HG03457 (cell line): ENCODE measurements around the gene RHOT2.

Experiments used
- ATAC-seq: cut with Tn5 transposase; IDR thresholded peaks from one replicate; pipeline ENCODE4 v1.9.1; 2021; ENCODE audit warnings: moderate number of reproducible peaks; ENCODE audit not compliant: unreplicated experiment

RHOT2 gene

DNA sequence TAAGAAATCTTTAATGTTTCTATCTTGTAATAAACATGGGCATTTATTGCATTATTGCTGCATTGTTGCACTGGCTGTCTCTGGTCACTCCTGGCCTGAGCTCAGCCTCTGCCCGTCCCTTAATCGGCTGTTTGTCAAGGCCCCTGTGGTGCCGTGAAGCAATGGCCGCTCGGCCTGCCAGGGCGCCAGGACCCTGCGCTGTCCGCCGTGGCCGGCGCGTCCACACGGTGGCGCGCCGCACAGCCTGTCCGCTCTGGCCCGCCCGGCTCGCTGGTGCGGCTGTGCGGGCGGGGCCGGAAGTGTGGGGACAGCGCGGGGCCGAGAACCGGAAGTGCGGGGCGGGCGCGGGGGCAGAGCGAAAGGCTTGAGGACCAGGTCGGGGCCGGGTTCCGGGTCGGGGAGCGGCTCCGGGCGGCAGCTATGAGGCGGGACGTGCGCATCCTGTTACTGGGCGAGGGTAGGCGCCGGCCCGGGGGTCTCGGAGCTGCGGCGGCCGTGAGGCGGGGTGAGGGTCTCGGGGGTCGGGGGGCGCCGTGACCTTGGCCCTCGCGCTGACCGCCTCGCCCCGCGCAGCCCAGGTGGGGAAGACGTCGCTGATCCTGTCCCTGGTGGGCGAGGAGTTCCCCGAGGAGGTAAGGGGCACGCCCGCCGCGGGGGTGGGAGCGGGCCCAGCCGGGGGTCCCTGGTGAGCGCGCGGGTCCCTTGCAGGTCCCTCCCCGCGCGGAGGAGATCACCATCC, at the start of gene RHOT2:
TSS of gene RHOT2 (plus strand) at position 353 of the 739 bp plus-strand sequence. CDS start at position 421, 68 bp downstream.
- peak; percentile 66 for ATAC-seq

DNA sequence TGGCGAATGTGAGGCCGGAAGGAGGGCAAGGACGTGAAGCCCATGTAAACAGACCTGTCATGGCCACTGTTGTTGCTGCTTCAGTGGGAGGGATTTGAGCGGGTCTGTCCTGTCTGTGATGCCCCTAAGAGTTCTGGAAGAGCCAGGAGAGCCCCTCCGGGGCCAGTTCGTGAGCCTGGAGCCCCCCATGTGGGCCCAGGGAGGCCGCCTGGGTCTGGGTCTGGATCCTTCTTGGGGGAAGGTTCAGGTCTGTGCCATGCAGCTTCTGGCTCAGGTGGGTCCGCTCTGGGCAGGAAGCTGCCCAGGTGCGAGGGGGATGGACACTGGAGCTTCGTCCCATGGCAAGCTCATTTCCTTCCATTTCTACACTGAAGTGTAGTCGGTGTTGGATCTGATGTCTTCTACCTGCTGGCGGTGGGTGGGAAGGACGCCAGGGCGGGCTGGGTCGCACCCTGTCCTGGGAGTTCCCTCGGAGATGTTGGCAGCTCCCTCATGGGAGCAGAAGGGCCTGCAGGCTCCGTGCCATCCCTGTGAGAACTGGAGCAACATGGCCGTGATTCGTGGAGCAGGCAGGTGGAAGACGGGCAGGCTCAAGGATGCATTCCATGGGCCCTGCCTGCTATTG, 48.3 kb upstream of the RHOT2 start:
- ATAC-seq, result no peak

DNA sequence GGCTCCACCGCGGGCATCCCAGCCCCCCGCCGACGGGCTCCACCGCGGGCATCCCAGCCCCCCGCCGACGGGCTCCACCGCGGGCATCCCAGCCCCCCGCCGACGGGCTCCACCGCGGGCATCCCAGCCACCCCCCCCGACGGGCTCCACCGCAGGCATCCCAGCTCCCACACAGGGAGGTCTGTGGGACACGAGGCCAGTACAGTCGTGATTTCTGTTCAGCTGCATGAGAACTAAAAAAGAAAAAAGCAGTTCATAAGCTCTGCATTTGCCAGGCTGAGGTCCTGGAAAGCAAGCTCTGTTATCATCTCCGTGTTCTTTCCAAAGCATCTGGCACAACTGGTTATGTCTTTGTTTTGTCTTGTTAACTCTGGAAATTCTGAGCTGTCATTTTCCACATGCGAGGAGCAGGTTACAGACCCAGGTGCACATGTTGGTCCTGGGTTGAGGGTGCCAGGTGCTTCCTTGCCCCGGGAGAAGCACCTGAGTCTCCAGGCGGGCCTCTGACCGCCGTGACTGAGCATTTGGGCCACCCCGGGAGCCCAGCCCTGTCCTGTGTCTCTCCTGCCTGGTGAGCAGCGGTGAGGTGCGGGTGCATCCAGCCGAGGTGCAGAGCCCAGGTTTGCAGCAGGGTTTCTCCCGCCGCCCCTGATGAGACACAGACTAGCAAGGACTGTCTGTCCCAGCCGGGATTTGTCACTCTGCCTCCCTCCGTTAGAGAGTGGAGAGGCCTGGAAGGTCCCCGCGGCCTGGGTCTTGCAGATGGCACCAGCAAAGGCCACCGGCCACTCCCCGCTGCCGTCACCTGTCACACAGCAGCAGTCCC, 47.0 kb upstream of the RHOT2 start:
- ATAC-seq, result no peak

DNA sequence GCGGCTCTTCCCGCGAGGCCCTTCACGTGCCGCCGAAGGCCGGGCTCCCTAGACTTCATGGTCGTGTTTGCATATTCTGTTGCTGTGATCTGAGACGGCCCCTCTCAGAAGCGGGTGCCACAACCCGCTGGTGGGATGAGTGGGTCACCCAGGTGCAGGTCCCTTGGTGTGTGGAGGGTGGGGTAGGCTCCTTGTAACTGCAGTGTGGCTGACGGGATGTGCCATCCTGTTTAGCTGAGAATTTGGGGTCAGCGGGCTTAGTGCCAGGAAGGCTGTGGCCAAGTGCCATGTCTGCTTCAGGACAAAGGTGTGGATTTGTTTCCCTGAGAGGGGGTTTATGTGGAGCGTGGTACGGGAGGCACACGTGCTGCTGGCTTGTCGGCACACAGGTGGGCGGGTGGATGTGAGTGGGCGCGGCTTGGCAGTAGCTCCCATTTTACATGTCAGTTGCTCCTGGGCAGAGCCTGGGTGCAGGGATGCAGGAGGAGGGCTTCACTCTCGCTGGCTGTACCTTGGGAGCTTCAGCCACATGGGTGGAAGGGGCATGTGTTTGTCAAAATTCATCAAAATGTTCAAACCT, 46.3 kb upstream of the RHOT2 start:
- ATAC-seq, result no peak

DNA sequence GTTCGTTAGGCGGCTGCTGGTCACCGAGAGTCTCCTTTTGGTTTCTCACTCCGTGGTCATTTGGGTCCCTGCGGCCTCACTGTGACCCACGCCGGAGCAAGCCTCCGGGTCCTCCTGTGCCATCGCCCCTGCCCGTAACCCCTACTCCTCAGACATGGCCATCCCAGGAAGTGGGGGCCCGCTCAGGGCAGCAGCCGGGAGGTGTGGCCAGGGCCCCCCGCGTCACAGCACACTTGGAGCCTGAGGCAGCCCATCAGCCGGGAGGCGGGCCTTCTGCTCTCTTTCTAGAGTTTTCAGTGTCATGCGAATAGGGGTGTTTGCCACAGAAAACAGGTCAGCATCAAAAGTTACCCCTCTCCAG, 45.0 kb upstream of the RHOT2 start:
- no peak for ATAC-seq

DNA sequence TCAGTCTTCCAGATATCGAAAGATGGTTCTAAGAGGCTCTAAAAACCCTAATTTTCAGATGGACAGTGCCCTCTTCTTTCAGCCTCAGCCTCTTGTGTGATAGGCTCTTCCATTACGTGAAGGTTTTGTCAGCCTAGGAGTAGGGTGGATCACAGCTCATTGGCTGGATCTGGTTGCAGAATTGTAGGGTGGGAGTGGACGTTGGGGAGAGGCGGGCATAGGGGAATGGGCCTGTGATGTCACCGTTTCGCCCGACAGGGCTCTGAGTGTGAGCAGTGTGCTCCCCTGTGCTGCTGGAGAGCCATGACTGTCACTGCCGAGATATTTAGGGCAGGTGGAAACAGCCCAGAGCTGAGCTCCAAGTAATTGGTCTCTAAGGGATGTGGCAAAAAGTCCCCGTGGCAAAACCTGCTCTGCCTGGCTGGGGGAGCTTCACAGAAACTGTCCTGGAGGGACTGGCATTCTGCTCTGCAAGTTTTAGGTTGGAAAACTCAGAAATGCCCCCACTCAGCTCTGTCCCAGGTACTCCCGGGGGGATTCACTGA, 43.3 kb upstream of the RHOT2 start:
- ATAC-seq, result no peak

DNA sequence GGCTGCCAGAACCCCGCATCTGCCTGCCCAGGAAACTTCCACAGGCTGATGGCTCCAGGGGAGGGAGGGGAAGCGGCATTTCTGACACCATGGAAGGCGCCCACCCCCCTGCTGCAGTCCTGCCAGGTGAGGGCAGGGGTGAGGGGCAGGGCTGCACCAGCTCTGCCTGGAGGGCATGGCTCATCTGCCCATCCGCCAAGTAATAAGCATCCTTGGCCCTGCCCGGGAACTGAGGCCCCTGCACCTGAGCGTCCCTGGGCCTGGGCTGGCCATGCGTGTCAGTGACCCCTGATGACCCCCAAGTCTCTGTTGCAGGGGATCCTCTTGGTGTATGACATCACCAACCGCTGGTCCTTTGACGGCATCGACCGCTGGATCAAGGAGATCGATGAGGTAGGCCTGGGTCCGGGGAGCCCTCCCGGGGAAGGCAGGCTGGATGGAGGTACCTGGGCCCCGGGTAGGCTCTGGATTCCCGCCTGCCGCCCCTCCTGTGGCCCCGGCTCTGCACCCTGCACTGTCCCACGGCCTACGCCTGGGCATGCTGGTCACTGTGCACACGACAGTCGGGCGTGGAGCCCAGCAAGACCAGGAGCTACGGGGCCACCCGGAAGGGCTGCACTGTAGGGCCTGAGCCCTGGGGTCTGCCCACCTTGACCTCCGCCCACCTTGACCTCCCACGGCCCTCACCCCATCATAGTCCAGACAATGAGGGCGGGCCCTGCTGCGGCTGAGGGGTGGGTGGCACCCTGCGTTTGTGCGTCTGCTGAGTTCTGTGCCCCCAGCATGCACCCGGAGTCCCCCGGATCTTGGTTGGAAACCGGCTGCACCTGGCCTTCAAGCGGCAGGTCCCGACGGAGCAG, 42.6 kb upstream of the RHOT2 start:
- ATAC-seq, result no peak

- no peak for ATAC-seq
Measured at GRCh38 chr16:625977-626765, 41.8 kb upstream of the RHOT2 start.

DNA sequence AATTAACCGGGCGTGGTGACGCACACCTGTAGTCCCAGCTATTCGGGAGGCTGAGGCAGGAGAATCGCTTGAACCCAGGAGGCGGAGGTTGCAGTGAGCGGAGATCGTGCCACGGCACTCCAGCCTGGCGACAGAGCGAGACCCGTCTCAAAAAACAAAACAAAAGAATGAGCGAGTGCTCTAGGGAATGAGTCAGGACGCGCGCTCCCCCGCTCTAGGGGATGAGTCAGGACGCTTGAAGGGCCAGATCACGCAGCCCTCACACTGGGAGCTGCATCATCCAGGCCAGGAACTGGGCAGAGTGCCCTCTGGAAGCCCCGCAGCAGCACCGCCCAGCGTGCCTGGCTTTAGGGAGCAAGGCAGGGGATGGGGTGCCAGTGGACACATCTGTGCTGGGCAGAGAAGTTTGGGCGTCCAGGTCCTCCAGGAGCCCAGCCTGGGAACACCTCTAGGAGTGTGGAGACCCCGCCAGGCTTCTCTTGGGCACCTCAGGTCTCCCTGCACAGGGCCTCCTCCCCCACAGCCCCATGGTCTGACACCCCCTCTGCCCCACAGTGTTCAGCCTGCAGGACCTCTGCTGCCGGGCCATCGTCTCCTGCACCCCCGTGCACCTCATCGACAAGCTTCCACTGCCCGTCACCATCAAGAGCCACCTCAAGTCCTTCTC, 41.0 kb upstream of the RHOT2 start:
- no peak for ATAC-seq

- ATAC-seq, result no peak
Measured at GRCh38 chr16:627454-628239, 40.3 kb upstream of the RHOT2 start.

- ATAC-seq, result no peak
Measured at GRCh38 chr16:628321-629061, 39.4 kb upstream of the RHOT2 start.

GRCh38 chr16:629185-629832, 38.6 kb upstream of the RHOT2 start:
- ATAC-seq, result no peak

GRCh38 chr16:629833-630248, 38.1 kb upstream of the RHOT2 start:
- no peak for ATAC-seq

GRCh38 chr16:630249-630814, 37.6 kb upstream of the RHOT2 start:
- ATAC-seq, result no peak

GRCh38 chr16:630815-631405, 37.0 kb upstream of the RHOT2 start, which contains the start of gene WFIKKN1:
WFIKKN1 (plus strand) TSS chr16:630985; CDS start chr16:631254, 269 bp downstream.
- no peak for ATAC-seq

- ATAC-seq, result no peak
Measured at GRCh38 chr16:631808-632358, 36.0 kb upstream of the RHOT2 start.
